Keratinocyte (primary cell): ENCODE results near the gene AGTRAP.

Experiments used
- CTCF ChIP-seq, 3 experiments: IDR thresholded peaks in 1 of 3; conservative IDR thresholded peaks in 1 of 3; optimal IDR thresholded peaks in 1 of 3; 2 replicates in 2 of 3; 3 replicates in 1 of 3; pipeline versions ENCODE3 to v1.5.1; 2011; ENCODE audit warnings: low read length in 3 of 3, mild to moderate bottlenecking in 3 of 3, moderate library complexity in 2 of 3, control low read depth in 1 of 3, inconsistent platforms in 1 of 3; ENCODE audit not compliant: insufficient read depth in 2 of 3; ENCODE audit errors: extremely low read depth in 1 of 3
- EZH2 ChIP-seq: IDR thresholded peaks from one replicate; pipeline ENCODE4 v1.6.1; 2012; ENCODE audit warnings: inconsistent platforms, mild to moderate bottlenecking, low read length, moderate library complexity

- TF ChIP-seq CTCF (optimal IDR thresholded peaks at IDR 0.05 in 1 of 3, IDR thresholded peaks at IDR 0.05 in 1 of 3, conservative IDR thresholded peaks at IDR 0.05 in 1 of 3; ENCODE audit: extremely low read depth in 1 of 3, insufficient read depth in 2 of 3, low read length in 3 of 3) (no peak), EZH2 (no peak)
These were observed 28.2 kb downstream of the AGTRAP start for GRCh38 chr1:11764115-11764514.
